ENCODE measurements around the gene GPHN. TPM values are rescaled to one million over a fixed set of nuclear protein-coding genes. Genes with fewer than 3 reads are reported as not detected.

GPHN gene
- total RNA-seq, 1 experiment from 2014 or later = 34.9 TPM

DNA sequence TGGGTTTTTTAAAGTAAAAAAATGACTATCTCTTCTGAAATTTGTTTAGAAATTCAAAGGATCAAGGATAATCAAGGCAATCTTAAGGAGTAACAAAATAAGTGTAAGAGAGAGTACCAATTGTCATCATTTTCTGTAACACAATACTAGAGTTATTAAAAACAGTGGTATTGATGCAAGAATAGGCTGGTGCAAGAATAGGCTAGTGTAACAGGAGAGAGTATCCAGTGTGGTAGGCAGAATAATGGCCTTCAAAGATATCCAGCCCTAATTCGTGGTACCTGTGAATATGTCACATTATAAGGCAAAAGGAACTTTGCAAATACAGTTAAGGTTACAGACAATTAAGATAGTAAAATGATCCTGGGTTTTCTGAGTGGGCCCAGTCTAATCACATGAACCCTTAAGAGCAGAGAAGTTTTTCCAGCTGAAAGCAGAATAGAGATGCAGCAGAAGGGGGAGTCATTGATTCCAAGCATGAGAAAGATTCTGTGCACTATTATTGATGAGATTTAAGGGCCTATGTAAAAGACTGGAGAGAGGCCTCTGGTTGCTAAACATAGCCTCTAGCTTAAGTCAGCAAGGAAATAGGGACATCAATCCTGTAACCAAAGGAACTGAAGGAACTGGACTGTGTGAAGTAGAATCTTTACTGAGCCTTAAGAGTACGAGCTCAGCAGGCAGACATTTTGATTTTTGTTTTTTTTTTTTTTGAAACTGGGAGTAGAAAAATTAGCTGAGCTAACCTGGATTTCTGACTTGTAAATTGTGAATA is 134.1 kb downstream of the GPHN start:
- Mint-ChIP-seq H3K27me3 (ENCODE audit: unreplicated experiment) (no peaks in the 10 kb centered on the region), H3K4me1 (ENCODE audit: low read depth, unreplicated experiment) (peaks cover 37% of the 10 kb centered on the region), H3K9me3 (ENCODE audit: low read depth, unreplicated experiment) (peaks cover 2% of the 10 kb centered on the region), H3K36me3 (ENCODE audit: insufficient read depth, unreplicated experiment) (no peaks in the 10 kb centered on the region), H3K27ac (ENCODE audit: unreplicated experiment) (no peak overlapping the region), H3K4me3 (ENCODE audit: low read depth, unreplicated experiment) (no peak overlapping the region)
- intact Hi-C loops (cut with micrococcal nuclease; ENCODE audit: unreplicated experiment) = loop anchor here (5.0 kb wide), 1 partner anchor 135 kb away; the partner anchor contains the start of gene GPHN
- CTCF ChIA-PET = interaction anchor here (0.6 kb wide), 1 partner anchor 78 kb away, joined by 3 read pairs; no protein-coding TSS in a partner anchor
- no peak for DNase-seq
- no TSS peak for BruUV-seq (replicated peaks)
- TF ChIP-seq, protein P1, sequence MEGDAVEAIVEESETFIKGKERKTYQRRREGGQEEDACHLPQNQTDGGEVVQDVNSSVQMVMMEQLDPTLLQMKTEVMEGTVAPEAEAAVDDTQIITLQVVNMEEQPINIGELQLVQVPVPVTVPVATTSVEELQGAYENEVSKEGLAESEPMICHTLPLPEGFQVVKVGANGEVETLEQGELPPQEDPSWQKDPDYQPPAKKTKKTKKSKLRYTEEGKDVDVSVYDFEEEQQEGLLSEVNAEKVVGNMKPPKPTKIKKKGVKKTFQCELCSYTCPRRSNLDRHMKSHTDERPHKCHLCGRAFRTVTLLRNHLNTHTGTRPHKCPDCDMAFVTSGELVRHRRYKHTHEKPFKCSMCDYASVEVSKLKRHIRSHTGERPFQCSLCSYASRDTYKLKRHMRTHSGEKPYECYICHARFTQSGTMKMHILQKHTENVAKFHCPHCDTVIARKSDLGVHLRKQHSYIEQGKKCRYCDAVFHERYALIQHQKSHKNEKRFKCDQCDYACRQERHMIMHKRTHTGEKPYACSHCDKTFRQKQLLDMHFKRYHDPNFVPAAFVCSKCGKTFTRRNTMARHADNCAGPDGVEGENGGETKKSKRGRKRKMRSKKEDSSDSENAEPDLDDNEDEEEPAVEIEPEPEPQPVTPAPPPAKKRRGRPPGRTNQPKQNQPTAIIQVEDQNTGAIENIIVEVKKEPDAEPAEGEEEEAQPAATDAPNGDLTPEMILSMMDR (IDR thresholded peaks at IDR 0.05; ENCODE audit: unreplicated experiment) = no peak

DNA sequence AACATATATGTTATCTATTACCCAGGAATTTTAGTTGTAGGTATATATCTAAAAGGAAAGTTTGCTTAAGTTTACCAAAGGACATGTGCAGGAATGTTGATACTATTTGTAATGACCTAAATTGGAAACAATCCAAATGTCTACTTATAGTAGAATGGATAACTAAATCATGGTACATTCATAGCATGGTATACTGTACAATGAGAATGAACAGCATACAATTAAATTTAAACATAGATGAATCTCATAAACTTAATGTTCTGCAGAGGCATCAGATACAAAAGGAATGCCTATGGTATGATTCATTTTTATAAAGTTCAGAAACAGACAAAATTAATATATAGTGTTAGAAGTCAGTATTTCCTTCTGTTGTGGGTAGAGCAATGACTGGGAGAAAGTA is 135.4 kb downstream of the GPHN start:
- peaks cover 37% of the 10 kb centered on the region for H3K4me1 Mint-ChIP-seq (ENCODE audit: low read depth, unreplicated experiment)
- intact Hi-C loops (cut with micrococcal nuclease; ENCODE audit: unreplicated experiment) = loop anchor here (5.0 kb wide), 1 partner anchor 136 kb away; the partner anchor contains the start of gene GPHN
- no peak for DNase-seq
- CTCF ChIA-PET = no interaction called here
- H3K27me3 Mint-ChIP-seq (ENCODE audit: unreplicated experiment) = no peaks in the 10 kb centered on the region
- H3K36me3 Mint-ChIP-seq (ENCODE audit: insufficient read depth, unreplicated experiment) = no peaks in the 10 kb centered on the region
- H3K4me3 Mint-ChIP-seq (ENCODE audit: low read depth, unreplicated experiment) = no peak overlapping the region
- no TSS peak for BruUV-seq (replicated peaks)
- TF ChIP-seq, protein P1 (IDR thresholded peaks at IDR 0.05; ENCODE audit: unreplicated experiment) = no peak
- H3K27ac Mint-ChIP-seq (ENCODE audit: unreplicated experiment) = no peak overlapping the region
- H3K9me3 Mint-ChIP-seq (ENCODE audit: low read depth, unreplicated experiment) = peaks cover 2% of the 10 kb centered on the region

DNA sequence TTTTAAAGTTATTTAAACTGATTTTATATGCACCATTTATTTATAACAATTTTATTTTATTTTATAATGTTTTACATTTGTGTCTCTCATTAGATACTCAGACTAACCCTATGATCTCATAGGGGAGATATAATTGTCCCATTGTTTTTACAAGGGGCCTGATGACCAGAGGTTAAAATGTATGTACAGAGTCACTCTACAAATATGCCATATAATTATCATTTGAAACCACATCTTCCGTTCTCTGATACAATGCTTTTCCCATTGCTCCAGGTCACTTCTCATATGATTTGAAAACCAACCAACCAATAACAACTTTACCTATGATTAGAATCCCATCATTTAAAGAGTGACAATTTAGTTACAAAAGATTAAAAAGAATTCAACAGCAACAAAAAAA is 137.8 kb downstream of the GPHN start:
- H3K27me3 Mint-ChIP-seq (ENCODE audit: unreplicated experiment) = no peaks in the 10 kb centered on the region
- CTCF ChIA-PET = no interaction called here
- H3K4me1 Mint-ChIP-seq (ENCODE audit: low read depth, unreplicated experiment) = peaks cover 56% of the 10 kb centered on the region
- peak overlapping the region; percentile 73 for H3K27ac Mint-ChIP-seq (ENCODE audit: unreplicated experiment)
- peaks cover 2% of the 10 kb centered on the region for H3K9me3 Mint-ChIP-seq (ENCODE audit: low read depth, unreplicated experiment)
- H3K36me3 Mint-ChIP-seq (ENCODE audit: insufficient read depth, unreplicated experiment) = no peaks in the 10 kb centered on the region
- intact Hi-C loops (cut with micrococcal nuclease; ENCODE audit: unreplicated experiment) = no loop called here
- DNase-seq = no peak
- no TSS peak for BruUV-seq (replicated peaks)
- TF ChIP-seq, protein P1 (IDR thresholded peaks at IDR 0.05; ENCODE audit: unreplicated experiment) = no peak
- H3K4me3 Mint-ChIP-seq (ENCODE audit: low read depth, unreplicated experiment) = no peak overlapping the region

DNA sequence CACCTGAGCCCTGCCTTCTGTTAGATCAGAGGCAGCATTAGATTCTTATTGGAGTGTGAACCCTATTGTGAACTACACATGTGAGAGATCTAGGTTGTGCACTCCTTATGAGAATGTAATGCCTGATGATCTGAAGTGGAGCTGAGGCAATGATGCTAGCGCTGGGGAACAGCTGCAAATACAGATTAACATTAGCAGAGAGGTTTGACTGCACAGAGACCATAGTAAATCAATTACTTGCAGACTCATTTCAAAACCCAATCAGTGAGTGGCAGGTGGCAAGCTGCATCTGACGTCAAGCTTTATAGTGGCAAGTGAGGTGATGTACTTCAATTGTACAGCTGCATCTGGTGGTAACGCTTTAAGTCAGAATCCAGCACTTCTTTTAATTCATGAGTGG is 141.6 kb downstream of the GPHN start:
- peak overlapping the region; percentile 68 for H3K27ac Mint-ChIP-seq (ENCODE audit: unreplicated experiment)
- H3K27me3 Mint-ChIP-seq (ENCODE audit: unreplicated experiment) = no peaks in the 10 kb centered on the region
- TF ChIP-seq, protein P1 (IDR thresholded peaks at IDR 0.05; ENCODE audit: unreplicated experiment) = no peak
- CTCF ChIA-PET = interaction anchor here (1.1 to 1.7 kb wide), 2 partner anchors 25 to 543 kb away, joined by 3 to 8 read pairs; no protein-coding TSS in a partner anchor
- no peak for DNase-seq
- H3K36me3 Mint-ChIP-seq (ENCODE audit: insufficient read depth, unreplicated experiment) = no peaks in the 10 kb centered on the region
- intact Hi-C loops (cut with micrococcal nuclease; ENCODE audit: unreplicated experiment) = no loop called here
- peaks cover 44% of the 10 kb centered on the region for H3K4me1 Mint-ChIP-seq (ENCODE audit: low read depth, unreplicated experiment)
- H3K4me3 Mint-ChIP-seq (ENCODE audit: low read depth, unreplicated experiment) = no peak overlapping the region
- BruUV-seq (replicated peaks) = no TSS peak
- H3K9me3 Mint-ChIP-seq (ENCODE audit: low read depth, unreplicated experiment) = peaks cover 2% of the 10 kb centered on the region

Data from Calu3 (cell line).